GM23248 (cell line): Measurements from ENCODE around the gene FNDC3B. TPM values are rescaled to one million over a fixed set of nuclear protein-coding genes. Genes with fewer than 3 reads are reported as not detected.

Source experiments
- DNase-seq: peaks from one replicate; pipeline ENCODE4 v3.0.0-alpha.2; 2015
- H2AFZ ChIP-seq: fragments of 200-600 bp; sonication (generic); 2 replicates; pipeline ENCODE4 v1.6.1; 2016; ENCODE audit warnings: antibody characterized with exemption
- H3F3A ChIP-seq: fragments of 200-600 bp; sonication (generic); 2 replicates; pipeline ENCODE4 v1.6.1; 2016; ENCODE audit warnings: mild to moderate bottlenecking, antibody characterized with exemption, mixed run types; ENCODE audit not compliant: insufficient read depth
- H3K27ac ChIP-seq: fragments of 200-600 bp; sonication (generic); 2 replicates; pipeline ENCODE4 v1.5.1; 2016; ENCODE audit warnings: mild to moderate bottlenecking
- H3K27me3 ChIP-seq: fragments of 200-600 bp; sonication (generic); replicated peaks from 2 replicates; pipeline ENCODE4 v1.6.1; 2016; ENCODE audit warnings: mild to moderate bottlenecking; ENCODE audit not compliant: insufficient read depth
- H3K36me3 ChIP-seq: fragments of 200-600 bp; sonication (generic); 2 replicates; pipeline ENCODE4 v1.6.1; 2016; ENCODE audit warnings: low read depth, mild to moderate bottlenecking
- H3K4me1 ChIP-seq: fragments of 200-600 bp; sonication (generic); 2 replicates; pipeline ENCODE4 v1.6.1; 2016; ENCODE audit warnings: mild to moderate bottlenecking; ENCODE audit not compliant: insufficient read depth
- H3K4me2 ChIP-seq: fragments of 200-600 bp; sonication (generic); one replicate; pipeline ENCODE4 v1.6.1; 2016; ENCODE audit warnings: mild to moderate bottlenecking; ENCODE audit not compliant: unreplicated experiment
- H3K4me3 ChIP-seq: fragments of 200-600 bp; sonication (generic); 2 replicates; pipeline ENCODE4 v1.5.1; 2016; ENCODE audit warnings: mild to moderate bottlenecking
- H3K79me2 ChIP-seq: fragments of 200-600 bp; sonication (generic); 2 replicates; pipeline ENCODE4 v1.6.1; 2016; ENCODE audit warnings: mild to moderate bottlenecking; ENCODE audit not compliant: insufficient read depth
- H3K9ac ChIP-seq: fragments of 200-600 bp; sonication (generic); 2 replicates; pipeline ENCODE4 v1.6.1; 2016; ENCODE audit warnings: mild to moderate bottlenecking
- H3K9me2 ChIP-seq: fragments of 200-600 bp; sonication (generic); 2 replicates; pipeline ENCODE4 v1.6.1; 2016; ENCODE audit warnings: mixed run types, mild to moderate bottlenecking, moderate library complexity; ENCODE audit not compliant: insufficient read depth
- H3K9me3 ChIP-seq: fragments of 200-600 bp; sonication (generic); one replicate; pipeline ENCODE4 v1.6.1; 2017; ENCODE audit warnings: low read depth
- H4K20me1 ChIP-seq: fragments of 200-600 bp; sonication (generic); 2 replicates; pipeline ENCODE4 v1.6.0; 2016; ENCODE audit not compliant: insufficient read depth
- EZH2 ChIP-seq: fragments of 200-600 bp; sonication (generic); IDR thresholded peaks from 2 replicates; pipeline ENCODE4 v1.6.1; 2018; ENCODE audit warnings: antibody characterized with exemption, mild to moderate bottlenecking; ENCODE audit not compliant: insufficient read depth, poor library complexity, severe bottlenecking
- EZH2phosphoT487 ChIP-seq: fragments of 200-600 bp; sonication (generic); IDR thresholded peaks from 2 replicates; pipeline ENCODE4 v1.6.1; 2018; ENCODE audit warnings: antibody characterized with exemption, moderate library complexity, mild to moderate bottlenecking, low read depth; ENCODE audit not compliant: insufficient read depth
- WGBS, 2 experiments: methylation state at CpG; one replicate each; pipeline ENCODE4 v1.1.6; 2015 to 2017; ENCODE audit warnings: low lambda C conversion rate in 2 of 2, low coverage in 1 of 2; ENCODE audit errors: missing lambda C conversion rate in 2 of 2; 5-methylcytosine and 5-hydroxymethylcytosine counted together
- in situ Hi-C: fragments of 300-500 bp; cut with MboI; formaldehyde crosslinking; loops from 2 replicates; pipeline ENCODE4 v1.15.0; 2020
- polyA plus RNA-seq: library from polyadenylated mRNA; unstranded; fragments of >200 nt; fragmentation: Nextera tagmentation; extraction: Ambion mirVana; gene quantifications from 2 replicates; pipeline ENCODE4 v1.2.1, GENCODE V29; 2016
- total RNA-seq: library from RNA; depleted of rRNA; stranded (reverse); fragments of >200 nt; shearing (Covaris generic); gene quantifications from 2 replicates; pipeline ENCODE4 v1.2.3, GENCODE V29; 2014

Gene FNDC3B
- total and polyA plus RNA-seq, 2 experiments from 2014 or later = 85.5 to 123 TPM

DNA sequence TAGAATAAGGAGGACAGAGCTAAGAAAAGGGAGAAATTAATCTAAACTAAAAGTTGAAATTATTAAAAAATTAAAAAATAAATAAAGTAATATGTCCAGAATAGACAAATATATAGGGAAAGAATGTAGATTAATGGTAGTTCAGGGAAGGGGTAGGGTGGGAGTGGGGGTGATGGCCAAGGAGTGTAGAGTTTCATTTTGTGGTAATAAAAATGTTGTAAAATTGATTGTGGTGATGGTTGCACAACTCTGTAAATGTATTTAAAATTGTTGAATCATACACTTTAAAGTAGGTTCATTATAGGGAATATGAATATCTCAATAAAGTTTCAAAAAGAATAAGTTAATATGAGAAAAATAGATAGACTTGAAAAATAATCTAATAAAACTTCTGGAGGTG, 21.0 kb upstream of the FNDC3B start:
- Histone ChIP-seq H3K9ac (no peak overlapping the region), H3F3A (no peaks in the 10 kb centered on the region), H3K36me3 (no peaks in the 10 kb centered on the region), H3K4me1 (no peaks in the 10 kb centered on the region), H3K9me3 (peaks cover 2% of the 10 kb centered on the region), H3K27ac (no peak overlapping the region), H3K9me2 (no peaks in the 10 kb centered on the region), H3K27me3 (no peaks in the 10 kb centered on the region), H3K79me2 (no peaks in the 10 kb centered on the region), H3K4me2 (no peak overlapping the region), H4K20me1 (no peaks in the 10 kb centered on the region), H3K4me3 (no peak overlapping the region), H2AFZ (no peak overlapping the region)
- in situ Hi-C loops = no loop called here
- DNase-seq = no peak
- TF ChIP-seq EZH2 = no peak
- TF ChIP-seq EZH2phosphoT487 = no peak

DNA sequence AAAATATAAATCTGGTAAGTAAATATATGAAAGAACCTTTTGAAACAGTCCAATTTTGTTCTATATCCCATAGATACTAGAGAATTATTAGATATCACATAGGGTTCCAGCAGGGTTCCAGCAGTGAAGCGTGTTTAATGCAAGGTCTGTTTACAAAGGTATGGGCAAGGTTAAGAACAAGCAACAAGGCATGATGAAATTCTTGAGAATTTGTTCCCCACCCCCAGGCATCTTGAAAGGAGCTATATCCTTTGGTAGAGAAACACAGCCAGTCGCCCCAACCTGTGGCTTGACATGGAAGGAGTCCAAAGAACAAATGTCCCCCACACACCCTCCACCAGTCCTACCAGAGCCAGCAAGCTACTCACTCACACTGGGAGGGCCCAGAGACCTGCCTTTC, 18.6 kb upstream of the FNDC3B start:
- no peaks in the 10 kb centered on the region for H3F3A ChIP-seq
- no peak for TF ChIP-seq EZH2phosphoT487
- no peak for TF ChIP-seq EZH2
- WGBS, 2 experiments = 57 to 62% methylated on average over 2 of the region's 2 CpGs
- in situ Hi-C loops = no loop called here
- H3K79me2 ChIP-seq = no peaks in the 10 kb centered on the region
- H3K4me3 ChIP-seq = no peak overlapping the region
- no peaks in the 10 kb centered on the region for H3K9me2 ChIP-seq
- no peak overlapping the region for H3K4me2 ChIP-seq
- no peaks in the 10 kb centered on the region for H4K20me1 ChIP-seq
- H3K27ac ChIP-seq = no peak overlapping the region
- H3K4me1 ChIP-seq = no peaks in the 10 kb centered on the region
- no peaks in the 10 kb centered on the region for H3K27me3 ChIP-seq
- peaks cover 2% of the 10 kb centered on the region for H3K9me3 ChIP-seq
- no peak for DNase-seq
- H2AFZ ChIP-seq = no peak overlapping the region
- no peak overlapping the region for H3K9ac ChIP-seq
- no peaks in the 10 kb centered on the region for H3K36me3 ChIP-seq

DNA sequence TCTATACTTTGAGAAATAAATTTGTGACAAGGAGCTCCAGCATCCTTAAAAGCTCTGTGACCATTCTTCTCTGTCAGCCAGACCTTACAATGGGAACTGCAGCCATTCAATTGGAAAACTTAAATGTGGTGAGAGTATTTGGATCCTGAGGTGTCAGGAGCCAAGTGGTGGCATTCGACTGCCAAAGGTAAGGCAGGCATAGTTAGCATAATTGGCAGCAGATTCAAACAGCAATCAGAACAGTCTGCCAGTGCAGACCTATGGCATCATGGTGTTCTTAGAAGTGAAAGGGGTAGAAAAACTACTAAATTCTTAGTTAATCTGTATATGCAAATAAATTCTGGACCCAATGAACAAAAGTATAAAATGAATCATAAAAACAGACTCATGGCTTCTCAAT, 18.2 kb upstream of the FNDC3B start:
- Histone ChIP-seq H3K36me3 (no peaks in the 10 kb centered on the region), H2AFZ (no peak overlapping the region), H3K4me1 (no peaks in the 10 kb centered on the region), H4K20me1 (no peaks in the 10 kb centered on the region), H3K27me3 (no peaks in the 10 kb centered on the region), H3K4me2 (no peak overlapping the region), H3K9me3 (peaks cover 2% of the 10 kb centered on the region), H3F3A (no peaks in the 10 kb centered on the region), H3K4me3 (no peak overlapping the region), H3K9ac (no peak overlapping the region), H3K79me2 (no peaks in the 10 kb centered on the region), H3K9me2 (no peaks in the 10 kb centered on the region), H3K27ac (no peak overlapping the region)
- TF ChIP-seq EZH2phosphoT487 (no peak), EZH2 (no peak)
- 68 to 71% methylated on average over 1 of the region's 1 CpG for WGBS, 2 experiments
- no peak for DNase-seq
- in situ Hi-C loops = no loop called here

DNA sequence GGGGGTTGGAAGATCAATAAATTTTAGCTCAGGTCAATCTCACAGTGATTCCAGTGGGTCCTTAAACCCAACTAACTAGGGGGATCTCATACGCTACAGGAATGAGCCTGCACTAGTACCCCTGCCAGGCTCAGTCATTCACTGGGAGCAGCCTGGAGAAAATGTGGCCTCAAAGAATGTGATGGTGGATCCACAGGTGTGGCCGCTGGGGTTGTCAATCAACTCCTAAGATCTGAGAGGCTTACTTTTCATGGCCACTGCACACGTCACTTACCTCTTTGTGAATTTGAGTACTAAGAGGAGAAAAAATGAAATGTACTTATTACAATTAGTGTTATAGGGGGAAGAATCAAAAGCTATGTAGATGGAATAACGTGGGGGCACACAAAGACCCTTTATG, 17.5 kb upstream of the FNDC3B start:
- Histone ChIP-seq H3K4me2 (no peak overlapping the region), H3K79me2 (no peaks in the 10 kb centered on the region), H3K27ac (no peak overlapping the region), H3K4me1 (no peaks in the 10 kb centered on the region), H3K36me3 (no peaks in the 10 kb centered on the region), H3K27me3 (no peaks in the 10 kb centered on the region), H2AFZ (no peak overlapping the region), H3K4me3 (no peak overlapping the region), H3K9me2 (no peaks in the 10 kb centered on the region), H3K9ac (no peak overlapping the region), H4K20me1 (no peaks in the 10 kb centered on the region), H3K9me3 (peaks cover 2% of the 10 kb centered on the region), H3F3A (no peaks in the 10 kb centered on the region)
- in situ Hi-C loops = no loop called here
- WGBS, 2 experiments = 75 to 76% methylated on average over 4 of the region's 4 CpGs
- no peak for TF ChIP-seq EZH2phosphoT487
- TF ChIP-seq EZH2 = no peak
- no peak for DNase-seq

DNA sequence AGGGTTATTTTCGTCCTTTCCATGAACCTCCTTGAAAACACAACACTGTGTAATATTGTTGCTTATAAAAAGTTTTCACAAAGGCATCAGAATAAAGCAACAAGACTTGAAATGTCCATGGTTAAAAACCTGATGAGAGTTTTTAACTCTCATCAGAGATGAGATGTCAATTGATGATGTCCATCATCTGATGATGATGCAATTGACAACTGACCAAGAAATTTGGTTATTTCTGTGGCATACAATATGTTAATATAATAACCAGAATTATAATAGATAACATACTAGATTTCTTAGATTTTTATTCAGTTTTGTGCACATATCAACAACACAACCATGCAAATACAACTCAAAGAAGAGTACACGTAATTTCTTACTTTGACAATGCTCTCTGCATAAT, 15.5 kb upstream of the FNDC3B start:
- TF ChIP-seq EZH2phosphoT487 (no peak), EZH2 (no peak)
- no peak for DNase-seq
- no peak overlapping the region for H2AFZ ChIP-seq
- no peaks in the 10 kb centered on the region for H3F3A ChIP-seq
- H3K4me3 ChIP-seq = no peak overlapping the region
- no peaks in the 10 kb centered on the region for H3K4me1 ChIP-seq
- no peak overlapping the region for H3K9ac ChIP-seq
- no peak overlapping the region for H3K4me2 ChIP-seq
- no peaks in the 10 kb centered on the region for H4K20me1 ChIP-seq
- no peaks in the 10 kb centered on the region for H3K9me2 ChIP-seq
- H3K27ac ChIP-seq = no peak overlapping the region
- no peaks in the 10 kb centered on the region for H3K36me3 ChIP-seq
- in situ Hi-C loops = no loop called here
- H3K27me3 ChIP-seq = no peaks in the 10 kb centered on the region
- 60 to 63% methylated on average over 2 of the region's 2 CpGs for WGBS, 2 experiments
- no peaks in the 10 kb centered on the region for H3K9me3 ChIP-seq
- H3K79me2 ChIP-seq = no peaks in the 10 kb centered on the region
